ENCODE data around the gene TIAM2.

The TIAM2 gene

GRCh38 chr6:155120034-155120433, 124.9 kb downstream of the TIAM2 start:
- no peak overlapping the region for H2AFZ ChIP-seq (ENCODE audit: low read depth, low read length)
- TF ChIP-seq EZH2 (IDR thresholded peaks at IDR 0.05; ENCODE audit: borderline replicate concordance, low read depth, low read length, severe bottlenecking), result no peak
- TF ChIP-seq, protein P1, sequence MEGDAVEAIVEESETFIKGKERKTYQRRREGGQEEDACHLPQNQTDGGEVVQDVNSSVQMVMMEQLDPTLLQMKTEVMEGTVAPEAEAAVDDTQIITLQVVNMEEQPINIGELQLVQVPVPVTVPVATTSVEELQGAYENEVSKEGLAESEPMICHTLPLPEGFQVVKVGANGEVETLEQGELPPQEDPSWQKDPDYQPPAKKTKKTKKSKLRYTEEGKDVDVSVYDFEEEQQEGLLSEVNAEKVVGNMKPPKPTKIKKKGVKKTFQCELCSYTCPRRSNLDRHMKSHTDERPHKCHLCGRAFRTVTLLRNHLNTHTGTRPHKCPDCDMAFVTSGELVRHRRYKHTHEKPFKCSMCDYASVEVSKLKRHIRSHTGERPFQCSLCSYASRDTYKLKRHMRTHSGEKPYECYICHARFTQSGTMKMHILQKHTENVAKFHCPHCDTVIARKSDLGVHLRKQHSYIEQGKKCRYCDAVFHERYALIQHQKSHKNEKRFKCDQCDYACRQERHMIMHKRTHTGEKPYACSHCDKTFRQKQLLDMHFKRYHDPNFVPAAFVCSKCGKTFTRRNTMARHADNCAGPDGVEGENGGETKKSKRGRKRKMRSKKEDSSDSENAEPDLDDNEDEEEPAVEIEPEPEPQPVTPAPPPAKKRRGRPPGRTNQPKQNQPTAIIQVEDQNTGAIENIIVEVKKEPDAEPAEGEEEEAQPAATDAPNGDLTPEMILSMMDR (IDR thresholded peaks at IDR 0.05; ENCODE audit: borderline replicate concordance, extremely low read depth, low read length, poor library complexity, severe bottlenecking), result no peak
- no peak overlapping the region for H3K9ac ChIP-seq (ENCODE audit: low read depth, low read length)
- H3K4me1 ChIP-seq (ENCODE audit: insufficient read depth, low read length), result no peaks in the 10 kb centered on the region
- no peak overlapping the region for H3K27ac ChIP-seq (ENCODE audit: low read length)
- H4K20me1 ChIP-seq (ENCODE audit: insufficient read depth, low read length), result no peaks in the 10 kb centered on the region
- no peaks in the 10 kb centered on the region for H3K27me3 ChIP-seq (ENCODE audit: insufficient read depth, low read length, poor library complexity)
- no peaks in the 10 kb centered on the region for H3K79me2 ChIP-seq (ENCODE audit: insufficient read depth, low read length)
- DNase-seq, result no peak
- no peak overlapping the region for H3K4me3 ChIP-seq (ENCODE audit: low read depth in 1 of 2, low read length in 2 of 2)
- H3K36me3 ChIP-seq (ENCODE audit: insufficient read depth, low read length), result no peaks in the 10 kb centered on the region
- no peak overlapping the region for H3K4me2 ChIP-seq (ENCODE audit: insufficient read depth, low read length)
- no peaks in the 10 kb centered on the region for H3K9me3 ChIP-seq (ENCODE audit: insufficient read depth, low read length, severe bottlenecking)
- no peak for ATAC-seq (ENCODE audit: insufficient read depth, low read depth)

DNA sequence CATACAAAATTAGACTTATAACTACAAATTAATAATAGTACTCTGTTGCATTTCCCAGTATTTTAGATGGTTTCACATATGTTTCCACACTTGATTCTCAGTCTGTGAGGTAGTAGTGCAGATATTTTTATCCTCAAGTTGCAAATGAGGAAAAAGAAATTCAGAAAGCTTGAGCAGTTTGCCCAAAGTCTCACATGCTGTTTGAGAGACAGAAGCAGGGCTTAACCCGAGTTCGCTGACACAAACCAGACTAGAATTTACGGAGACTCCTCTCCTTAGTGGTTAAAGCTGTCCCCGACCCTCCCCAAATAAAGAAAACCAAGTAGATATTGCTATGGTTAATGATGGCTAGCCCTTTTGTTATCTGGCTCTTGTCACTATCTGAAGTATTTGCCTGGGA, 126.2 kb downstream of the TIAM2 start:
- no peak for DNase-seq
- Histone ChIP-seq H3K27me3 (ENCODE audit: insufficient read depth, low read length, poor library complexity) (no peaks in the 10 kb centered on the region), H3K4me2 (ENCODE audit: insufficient read depth, low read length) (no peak overlapping the region), H2AFZ (ENCODE audit: low read depth, low read length) (no peak overlapping the region), H3K79me2 (ENCODE audit: insufficient read depth, low read length) (no peaks in the 10 kb centered on the region), H3K4me3 (ENCODE audit: low read depth in 1 of 2, low read length in 2 of 2) (no peak overlapping the region), H3K9ac (ENCODE audit: low read depth, low read length) (no peak overlapping the region), H3K27ac (ENCODE audit: low read length) (no peak overlapping the region), H4K20me1 (ENCODE audit: insufficient read depth, low read length) (no peaks in the 10 kb centered on the region), H3K4me1 (ENCODE audit: insufficient read depth, low read length) (no peaks in the 10 kb centered on the region), H3K9me3 (ENCODE audit: insufficient read depth, low read length, severe bottlenecking) (no peaks in the 10 kb centered on the region), H3K36me3 (ENCODE audit: insufficient read depth, low read length) (no peaks in the 10 kb centered on the region)
- no peak for ATAC-seq (ENCODE audit: insufficient read depth, low read depth)
- TF ChIP-seq, protein P1 (IDR thresholded peaks at IDR 0.05; ENCODE audit: borderline replicate concordance, extremely low read depth, low read length, poor library complexity, severe bottlenecking), result no peak
- no peak for TF ChIP-seq EZH2 (IDR thresholded peaks at IDR 0.05; ENCODE audit: borderline replicate concordance, low read depth, low read length, severe bottlenecking)

- Histone ChIP-seq H3K9ac (ENCODE audit: low read depth, low read length) (no peak overlapping the region), H3K36me3 (ENCODE audit: insufficient read depth, low read length) (no peaks in the 10 kb centered on the region), H3K4me2 (ENCODE audit: insufficient read depth, low read length) (no peak overlapping the region), H3K27me3 (ENCODE audit: insufficient read depth, low read length, poor library complexity) (no peaks in the 10 kb centered on the region), H3K79me2 (ENCODE audit: insufficient read depth, low read length) (no peaks in the 10 kb centered on the region), H3K27ac (ENCODE audit: low read length) (no peak overlapping the region), H2AFZ (ENCODE audit: low read depth, low read length) (no peak overlapping the region), H3K9me3 (ENCODE audit: insufficient read depth, low read length, severe bottlenecking) (no peaks in the 10 kb centered on the region), H4K20me1 (ENCODE audit: insufficient read depth, low read length) (no peaks in the 10 kb centered on the region), H3K4me3 (ENCODE audit: low read depth in 1 of 2, low read length in 2 of 2) (no peak overlapping the region), H3K4me1 (ENCODE audit: insufficient read depth, low read length) (no peaks in the 10 kb centered on the region)
- ATAC-seq (ENCODE audit: insufficient read depth, low read depth) (no peak), DNase-seq (no peak)
- TF ChIP-seq, protein P1 (IDR thresholded peaks at IDR 0.05; ENCODE audit: borderline replicate concordance, extremely low read depth, low read length, poor library complexity, severe bottlenecking), result no peak
- no peak for TF ChIP-seq EZH2 (IDR thresholded peaks at IDR 0.05; ENCODE audit: borderline replicate concordance, low read depth, low read length, severe bottlenecking)
Measured at GRCh38 chr6:155121699-155122098, 126.6 kb downstream of the TIAM2 start.

All from DND-41 (cell line).